Transverse colon (tissue), 4 donors: Measurements from ENCODE around the gene CMAS. TPM values are rescaled to one million over a fixed set of nuclear protein-coding genes. Genes with fewer than 3 reads are reported as not detected.

ENCODE experiments used
- DNase-seq: peaks from one replicate; pipeline ENCODE4 v3.0.0-alpha.2; 2019
- H3K27ac ChIP-seq, 4 donors: fragments of 200-600 bp; sonication (generic); 2 replicates each; pipeline ENCODE4 v1.5.1; 2016 to 2018; ENCODE audit warnings: inconsistent platforms in 4 of 4
- H3K27me3 ChIP-seq: fragments of 200-600 bp; sonication (generic); 2 replicates; pipeline ENCODE4 v1.5.1; 2017; ENCODE audit warnings: inconsistent platforms
- H3K36me3 ChIP-seq, 4 donors: fragments of 200-600 bp; sonication (generic); 2 replicates each; pipeline ENCODE4 v1.5.1; 2017 to 2019; ENCODE audit warnings: inconsistent platforms in 4 of 4
- H3K4me1 ChIP-seq, 4 donors: fragments of 200-600 bp; sonication (generic); 2 replicates each; pipeline ENCODE4 v1.5.1; 2017 to 2020; ENCODE audit warnings: inconsistent platforms in 4 of 4
- H3K4me3 ChIP-seq, 4 donors: fragments of 200-600 bp; sonication (generic); 1 replicate in 1 of 4; 2 replicates in 3 of 4; pipeline versions ENCODE4 v1.5.1 to v1.6.1; 2017 to 2019; ENCODE audit warnings: inconsistent platforms in 4 of 4
- H3K9me3 ChIP-seq, 2 donors: fragments of 200-600 bp; sonication (generic); 2 replicates each; pipeline ENCODE4 v1.5.1; 2017 to 2019; ENCODE audit warnings: inconsistent platforms in 2 of 2
- EP300 ChIP-seq: sonication (generic); formaldehyde crosslinking; IDR thresholded peaks from one replicate; pipeline ENCODE4 v1.6.1; 2017; ENCODE audit warnings: antibody characterized with exemption, low read depth
- POLR2A ChIP-seq: fragments of 450-650 bp; IDR thresholded peaks from one replicate; pipeline ENCODE4 v1.6.1; 2016; ENCODE audit warnings: antibody characterized with exemption, mild to moderate bottlenecking, moderate library complexity
- POLR2AphosphoS5 ChIP-seq, 3 donors: sonication (generic); formaldehyde crosslinking; IDR thresholded peaks; one replicate each; pipeline ENCODE4 v1.6.1; 2016; ENCODE audit warnings: antibody characterized with exemption in 3 of 3
- WGBS, 2 donors: methylation state at CpG; one replicate each; pipeline ENCODE4 v1.1.5; 2018; ENCODE audit warnings: low coverage in 1 of 2; 5-methylcytosine and 5-hydroxymethylcytosine counted together
- in situ Hi-C, 4 donors: fragments of 200-750 bp; cut with MboI; loops; one replicate each; pipeline versions ENCODE4 v1.15.0 to v1.15.1; 2017; ENCODE audit warnings: low sequenced_read_pairs in 3 of 4, low pct_ligation_motif_present in 1 of 4, low pct_unique_long_range_greater_than_20kb in 1 of 4
- intact Hi-C: fragments of 100-400 bp; cut with DNase I; formaldehyde crosslinking; loops from one replicate; pipeline ENCODE4 v1.15.1; 2023; ENCODE audit warnings: low total_unique reads
- total RNA-seq, 4 donors: library from RNA; depleted of rRNA; stranded (reverse); fragments of >200 nt; gene quantifications; one replicate each; pipeline ENCODE4 v1.1.0, GENCODE V29; 2016
- TF ChIP-seq, protein P1 (sequence below), 5 experiments: fragments of 200-600 bp in 3 of 5; fragments of 450-650 bp in 2 of 5; sonication (generic) in 3 of 5; IDR thresholded peaks; 1 replicate in 2 of 5; 2 replicates in 3 of 5; pipeline ENCODE4 v1.5.1; 2016 to 2017; ENCODE audit warnings: antibody characterized with exemption in 5 of 5, inconsistent platforms in 3 of 5, mild to moderate bottlenecking in 2 of 5, moderate library complexity in 1 of 5

The CMAS gene
- total RNA-seq, 4 donors from 2014 or later, result 12.3 to 92.6 (median 69.0) TPM

DNA sequence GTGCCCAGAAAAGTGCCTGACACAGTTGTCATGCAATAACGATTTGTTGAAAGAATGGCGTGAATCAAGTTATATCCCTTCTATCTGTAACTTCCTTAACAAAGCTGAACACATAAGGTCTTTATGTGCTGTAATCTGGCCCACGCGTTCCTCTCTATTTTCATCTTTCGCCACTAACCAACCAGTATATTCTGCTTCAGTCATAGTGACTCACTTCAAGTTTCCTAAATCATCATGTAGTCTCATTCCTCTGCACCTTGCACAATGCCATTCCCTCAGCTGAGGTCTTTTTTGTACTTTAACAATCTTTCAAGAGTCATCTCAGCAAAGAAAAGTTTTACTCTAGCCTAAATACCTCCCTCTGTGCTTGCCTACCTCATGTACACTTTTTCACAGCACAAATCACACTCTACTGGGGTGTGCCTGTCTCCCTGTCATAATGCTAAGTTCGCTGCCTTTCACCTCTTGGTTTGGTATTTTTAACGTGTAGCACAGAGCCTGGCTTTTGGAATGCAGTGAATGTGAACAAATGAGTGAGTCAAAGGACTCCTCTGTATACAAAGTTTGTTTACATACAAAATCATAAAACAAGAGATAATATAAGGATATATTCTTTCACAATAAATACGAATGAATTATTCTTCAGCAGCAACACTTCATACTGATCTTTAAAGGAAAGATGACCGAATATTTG is 2.9 kb upstream of the CMAS start:
- Histone ChIP-seq H3K36me3 (no peaks in the 10 kb centered on the region), H3K4me1 (peaks cover 4 to 44% (median 25%) of the 10 kb centered on the region in 4 donors), H3K4me3 (no peak overlapping the region), H3K9me3 (peaks cover 0 to under 1% of the 10 kb centered on the region in 2 donors), H3K27ac (peak overlapping the region; percentile 72 to 99 (median 96)), H3K27me3 (no peaks in the 10 kb centered on the region)
- TF ChIP-seq, protein P1, sequence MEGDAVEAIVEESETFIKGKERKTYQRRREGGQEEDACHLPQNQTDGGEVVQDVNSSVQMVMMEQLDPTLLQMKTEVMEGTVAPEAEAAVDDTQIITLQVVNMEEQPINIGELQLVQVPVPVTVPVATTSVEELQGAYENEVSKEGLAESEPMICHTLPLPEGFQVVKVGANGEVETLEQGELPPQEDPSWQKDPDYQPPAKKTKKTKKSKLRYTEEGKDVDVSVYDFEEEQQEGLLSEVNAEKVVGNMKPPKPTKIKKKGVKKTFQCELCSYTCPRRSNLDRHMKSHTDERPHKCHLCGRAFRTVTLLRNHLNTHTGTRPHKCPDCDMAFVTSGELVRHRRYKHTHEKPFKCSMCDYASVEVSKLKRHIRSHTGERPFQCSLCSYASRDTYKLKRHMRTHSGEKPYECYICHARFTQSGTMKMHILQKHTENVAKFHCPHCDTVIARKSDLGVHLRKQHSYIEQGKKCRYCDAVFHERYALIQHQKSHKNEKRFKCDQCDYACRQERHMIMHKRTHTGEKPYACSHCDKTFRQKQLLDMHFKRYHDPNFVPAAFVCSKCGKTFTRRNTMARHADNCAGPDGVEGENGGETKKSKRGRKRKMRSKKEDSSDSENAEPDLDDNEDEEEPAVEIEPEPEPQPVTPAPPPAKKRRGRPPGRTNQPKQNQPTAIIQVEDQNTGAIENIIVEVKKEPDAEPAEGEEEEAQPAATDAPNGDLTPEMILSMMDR (IDR thresholded peaks at IDR 0.05), result no peak
- no peak for TF ChIP-seq POLR2A
- WGBS, 2 donors, result 49 to 52% methylated on average over 6 to 9 of the region's 9 CpGs
- in situ Hi-C loops (loop anchor here in 1 of 4 donors (10.0 kb wide), 1 partner anchor 538 kb away; the partner anchor contains the start of genes GOLT1B and RECQL), intact Hi-C loops (no loop called here)
- DNase-seq, result no peak

DNA sequence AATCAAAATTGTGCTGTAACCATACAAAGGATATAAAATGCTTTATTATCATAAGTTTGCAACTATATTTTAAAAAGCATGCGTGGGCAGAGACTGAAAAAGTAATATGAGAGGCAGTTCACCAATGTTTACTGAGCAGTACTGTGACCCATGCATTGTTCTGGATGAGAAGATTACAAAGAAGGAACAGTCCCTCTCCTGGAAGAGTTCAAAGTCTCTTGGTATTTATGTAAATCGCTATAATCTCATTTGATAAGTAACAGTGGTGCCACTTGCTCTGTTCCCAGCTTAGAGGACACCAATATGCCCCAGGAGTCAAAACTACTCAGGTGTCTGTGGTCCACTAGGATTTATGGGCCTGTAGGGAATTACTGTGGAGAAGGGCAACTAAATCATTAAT is 2.1 kb upstream of the CMAS start:
- H3K4me3 ChIP-seq, result no peak overlapping the region
- intact Hi-C loops, result no loop called here
- H3K27me3 ChIP-seq, result no peaks in the 10 kb centered on the region
- H3K27ac ChIP-seq, result peak overlapping the region; percentile 72 to 99 (median 96)
- H3K36me3 ChIP-seq, result no peaks in the 10 kb centered on the region
- no peak for DNase-seq
- WGBS, 2 donors, result 0 to 59% methylated on average over 1 to 2 of the region's 2 CpGs
- peaks cover 4 to 51% (median 30%) of the 10 kb centered on the region in 4 donors for H3K4me1 ChIP-seq
- TF ChIP-seq POLR2A (no peak), POLR2AphosphoS5 (IDR thresholded peaks at IDR 0.05) (peak in 1 of 3 donors; percentile 17)
- TF ChIP-seq, protein P1 (IDR thresholded peaks at IDR 0.05), result no peak
- no peaks in the 10 kb centered on the region for H3K9me3 ChIP-seq
- in situ Hi-C loops, result loop anchor here in 1 of 4 donors (10.0 kb wide), 1 partner anchor 539 kb away; the partner anchor contains the start of genes GOLT1B and RECQL

DNA sequence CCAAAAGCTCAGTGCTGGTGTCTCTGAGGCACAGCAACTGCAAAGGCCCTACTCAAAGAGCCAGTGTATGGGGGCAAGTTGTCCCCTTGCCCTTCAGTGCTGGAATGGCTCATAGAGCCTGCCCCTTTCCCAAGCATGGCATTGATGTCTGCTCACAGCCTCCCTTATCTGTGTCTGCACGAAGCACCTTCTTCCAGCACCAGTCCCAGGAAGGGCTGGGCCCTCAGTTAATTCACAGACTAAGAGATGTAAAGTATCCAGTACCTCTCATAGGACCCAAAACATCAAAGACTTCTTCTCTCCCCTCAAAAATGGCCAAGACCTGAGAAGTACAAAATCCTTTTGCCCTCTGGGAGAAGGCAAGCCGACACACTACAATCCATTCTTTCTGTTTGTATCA is 1.6 kb upstream of the CMAS start:
- Histone ChIP-seq H3K4me3 (no peak overlapping the region), H3K27ac (peak overlapping the region; percentile 72 to 99 (median 96)), H3K27me3 (no peaks in the 10 kb centered on the region), H3K36me3 (no peaks in the 10 kb centered on the region), H3K9me3 (no peaks in the 10 kb centered on the region), H3K4me1 (peaks cover 4 to 55% (median 33%) of the 10 kb centered on the region in 4 donors)
- intact Hi-C loops, result no loop called here
- WGBS, 2 donors, result 47 to 100% methylated on average over 1 to 2 of the region's 2 CpGs
- no peak for DNase-seq
- in situ Hi-C loops, result loop anchor here in 1 of 4 donors (10.0 kb wide), 1 partner anchor 540 kb away; the partner anchor contains the start of genes GOLT1B and RECQL
- TF ChIP-seq POLR2AphosphoS5 (IDR thresholded peaks at IDR 0.05), result no peak
- TF ChIP-seq, protein P1 (IDR thresholded peaks at IDR 0.05), result no peak
- no peak for TF ChIP-seq POLR2A
- TF ChIP-seq EP300, result no peak

GRCh38 chr12:22046968-22047390 is 961 bp downstream of the CMAS start:
- intact Hi-C loops (loop anchor here (5.0 kb wide), 1 partner anchor 465 kb away; no protein-coding TSS in a partner anchor), in situ Hi-C loops (loop anchor here in 1 of 4 donors (10.0 kb wide), 1 partner anchor 542 kb away; the partner anchor contains the start of genes GOLT1B and RECQL)
- TF ChIP-seq EP300, result no peak
- TF ChIP-seq, protein P1 (IDR thresholded peaks at IDR 0.05), result no peak
- no peak for TF ChIP-seq POLR2AphosphoS5 (IDR thresholded peaks at IDR 0.05)
- TF ChIP-seq POLR2A, result no peak
- H3K27ac ChIP-seq, result peak overlapping the region; percentile 94 to 99 (median 97)
- no peak for DNase-seq
- no peaks in the 10 kb centered on the region for H3K9me3 ChIP-seq
- no peaks in the 10 kb centered on the region for H3K36me3 ChIP-seq
- H3K4me3 ChIP-seq, result peak overlapping the region; percentile 93 to 99 (median 98)
- WGBS, 2 donors, result 20% methylated on average over 6 of the region's 6 CpGs
- H3K4me1 ChIP-seq, result peaks cover 4 to 76% (median 52%) of the 10 kb centered on the region in 4 donors
- no peaks in the 10 kb centered on the region for H3K27me3 ChIP-seq
